RWPE2 (cell line): ENCODE data around the gene APOL1.

Source experiments
- ATAC-seq: fragments of 200-7000 bp; cut with Tn5 transposase; 3 replicates; pipeline ENCODE4 v1.9.1; 2021; ENCODE audit warnings: low read depth
- DNase-seq: peaks from one replicate; pipeline ENCODE4 v3.0.0-alpha.2; 2020; ENCODE audit warnings: low spot score
- H3K27ac ChIP-seq: fragments of 450-650 bp; 2 replicates; pipeline ENCODE4 v1.5.1; 2017; ENCODE audit warnings: mild to moderate bottlenecking; ENCODE audit not compliant: poor library complexity, severe bottlenecking
- H3K27me3 ChIP-seq: fragments of 250-450 bp; sonication (Bioruptor Pico); 2 replicates; pipeline ENCODE4 v1.5.1; 2021; ENCODE audit warnings: mild to moderate bottlenecking, moderate library complexity; ENCODE audit not compliant: insufficient read depth, poor library complexity, severe bottlenecking
- H3K36me3 ChIP-seq: fragments of 250-450 bp; sonication (Bioruptor Pico); 2 replicates; pipeline ENCODE4 v1.5.1; 2020; ENCODE audit warnings: low read depth, mild to moderate bottlenecking, moderate library complexity
- H3K4me1 ChIP-seq: fragments of 250-450 bp; sonication (Bioruptor Pico); 2 replicates; pipeline ENCODE4 v1.5.1; 2021; ENCODE audit warnings: mild to moderate bottlenecking, moderate library complexity; ENCODE audit not compliant: insufficient read depth, poor library complexity, severe bottlenecking
- H3K4me3 ChIP-seq: fragments of 250-450 bp; sonication (Bioruptor Pico); 2 replicates; pipeline ENCODE4 v1.5.1; 2021; ENCODE audit warnings: mild to moderate bottlenecking, moderate library complexity; ENCODE audit not compliant: severe bottlenecking
- H3K9me3 ChIP-seq: fragments of 250-450 bp; sonication (Bioruptor Pico); 2 replicates; pipeline ENCODE4 v1.5.1; 2021; ENCODE audit warnings: mild to moderate bottlenecking, moderate library complexity; ENCODE audit not compliant: severe bottlenecking
- CTCF ChIP-seq: fragments of 450-650 bp; IDR thresholded peaks from one replicate; pipeline ENCODE4 v1.5.1; 2017; ENCODE audit warnings: mild to moderate bottlenecking, moderate library complexity; ENCODE audit not compliant: poor library complexity, severe bottlenecking

APOL1 gene

GRCh38 chr22:36316419-36316818, 63.5 kb downstream of the APOL1 start:
- no peaks in the 10 kb centered on the region for H3K4me1 ChIP-seq
- H3K27me3 ChIP-seq, result no peaks in the 10 kb centered on the region
- H3K27ac ChIP-seq, result peak overlapping the region; percentile 23
- ATAC-seq (no peak), DNase-seq (peak; percentile 59)
- TF ChIP-seq CTCF, result no peak
- H3K4me3 ChIP-seq, result no peak overlapping the region
- peaks cover 100% of the 10 kb centered on the region for H3K36me3 ChIP-seq
- H3K9me3 ChIP-seq, result no peaks in the 10 kb centered on the region
